22Rv1 (cell line): ENCODE data around the gene NR1H3.
A peak's percentile ranks its signal among the peaks of the same experiment; 100 is the strongest.

ENCODE experiments used
- H3K27ac ChIP-seq: fragments of 450-650 bp; 2 replicates; pipeline ENCODE4 v1.5.1; 2017
- CTCF ChIP-seq: fragments of 450-650 bp; IDR thresholded peaks from 2 replicates; pipeline ENCODE4 v1.5.1; 2017; ENCODE audit warnings: mild to moderate bottlenecking
- ZFX ChIP-seq: fragments of 450-650 bp; IDR thresholded peaks from 2 replicates; pipeline ENCODE4 v1.6.1; 2017; ENCODE audit warnings: antibody characterized with exemption, borderline replicate concordance

The NR1H3 gene

GRCh38 chr11:47235163-47235562 is 22.6 kb upstream of the NR1H3 start:
- peak overlapping the region; percentile 77 for H3K27ac ChIP-seq
- TF ChIP-seq ZFX = no peak
- no peak for TF ChIP-seq CTCF

DNA sequence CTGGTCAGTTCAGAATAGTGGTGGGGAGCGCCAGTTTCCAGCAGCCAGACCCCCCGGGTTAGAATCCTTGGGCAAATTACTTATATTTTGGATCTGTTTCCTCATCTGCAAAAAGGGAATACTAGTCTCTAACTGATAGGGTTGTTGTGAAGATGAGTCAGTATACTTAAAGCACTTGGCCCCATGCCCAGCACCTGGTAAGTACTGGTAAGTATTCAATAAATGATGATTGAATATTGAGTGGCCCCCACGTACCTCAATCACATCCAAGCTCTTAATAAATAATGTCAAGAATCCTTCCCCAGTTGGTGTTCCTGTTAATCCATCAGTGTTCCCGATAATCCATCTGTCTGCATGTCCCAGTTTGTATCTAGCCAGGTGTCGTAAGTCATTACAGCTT is 21.3 kb upstream of the NR1H3 start:
- no peak overlapping the region for H3K27ac ChIP-seq
- TF ChIP-seq CTCF (no peak), ZFX (no peak)

DNA sequence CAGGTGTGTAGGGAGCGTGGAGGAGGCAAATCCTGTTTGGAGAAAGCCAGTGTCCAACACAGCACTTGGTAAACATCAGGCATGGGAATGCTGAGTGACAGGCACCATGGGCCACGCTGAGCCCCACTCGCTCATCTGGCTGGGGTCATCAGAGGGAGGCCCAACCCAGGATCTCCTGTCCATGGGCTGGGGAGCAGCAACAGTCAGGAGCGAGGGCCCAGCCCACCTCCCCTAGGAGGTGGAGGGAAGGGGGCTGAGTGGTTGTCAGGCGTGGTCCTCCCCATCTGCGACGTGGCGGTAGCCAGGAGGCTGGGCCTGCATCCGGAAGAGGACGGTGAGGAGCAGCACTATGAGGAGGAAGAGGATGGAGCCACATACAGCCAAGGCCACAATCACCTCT is 17.9 kb upstream of the NR1H3 start:
- H3K27ac ChIP-seq = no peak overlapping the region
- TF ChIP-seq CTCF (no peak), ZFX (no peak)

- H3K27ac ChIP-seq = no peak overlapping the region
Observed at GRCh38 chr11:47241841-47242301, 15.9 kb upstream of the NR1H3 start.

GRCh38 chr11:47242596-47243192 is 15.1 kb upstream of the NR1H3 start:
- TF ChIP-seq ZFX (no peak), CTCF (no peak)
- peak overlapping the region; percentile 70 for H3K27ac ChIP-seq

More at GRCh38 chr11:47241841-47242301, 15.9 kb upstream of the NR1H3 start:
- TF ChIP-seq ZFX = no peak
- TF ChIP-seq CTCF = no peak

- H3K27ac ChIP-seq = peak overlapping the region; percentile 70
- TF ChIP-seq ZFX = no peak
- TF ChIP-seq CTCF = no peak
Observed at GRCh38 chr11:47243454-47243853, 14.3 kb upstream of the NR1H3 start.

GRCh38 chr11:47244448-47245350 is 13.1 kb upstream of the NR1H3 start:
- peak overlapping the region; percentile 70; the same call in 1 of the 2 replicates for H3K27ac ChIP-seq
- TF ChIP-seq ZFX (no peak), CTCF (no peak)
